HUES64 (cell line): Measurements from ENCODE around the gene PCDHB11.

ENCODE experiments used
- H3K27ac ChIP-seq: 2 replicates; pipeline ENCODE4 v1.7.0; 2013; ENCODE audit warnings: low read depth, low read length, inconsistent platforms
- H3K27me3 ChIP-seq: 2 replicates; pipeline ENCODE4 v1.6.1; 2013; ENCODE audit warnings: mild to moderate bottlenecking, low read length; ENCODE audit not compliant: insufficient read depth
- H3K36me3 ChIP-seq: 2 replicates; pipeline ENCODE4 v1.6.1; 2013; ENCODE audit warnings: mild to moderate bottlenecking, low read length; ENCODE audit not compliant: insufficient read depth
- H3K4me1 ChIP-seq: 2 replicates; pipeline ENCODE4 v1.6.1; 2013; ENCODE audit warnings: mild to moderate bottlenecking, low read length, moderate library complexity; ENCODE audit not compliant: insufficient read depth
- H3K4me3 ChIP-seq: 2 replicates; pipeline ENCODE4 v1.5.1; 2013; ENCODE audit warnings: mild to moderate bottlenecking, low read length, moderate library complexity
- H3K9ac ChIP-seq: 2 replicates; pipeline ENCODE4 v1.6.1; 2013; ENCODE audit warnings: mild to moderate bottlenecking, low read depth, low read length
- H3K9me3 ChIP-seq: 2 replicates; pipeline ENCODE4 v1.6.1; 2013; ENCODE audit warnings: low read depth, low read length; ENCODE audit not compliant: insufficient read depth

The PCDHB11 gene

GRCh38 chr5:141250576-141250975 is 51.1 kb downstream of the PCDHB11 start:
- Histone ChIP-seq H3K27ac (no peak overlapping the region), H3K4me3 (no peak overlapping the region), H3K9me3 (peaks cover 65% of the 10 kb centered on the region), H3K36me3 (peaks cover 3% of the 10 kb centered on the region; the same call in 1 of the 2 replicates), H3K4me1 (no peaks in the 10 kb centered on the region), H3K27me3 (no peaks in the 10 kb centered on the region), H3K9ac (no peak overlapping the region)
